ENCODE results near the gene MRPS18C. TPM values are rescaled to one million over a fixed set of nuclear protein-coding genes. Genes with fewer than 3 reads are reported as not detected.

The MRPS18C gene
- total RNA-seq, 2 donors from 2014 or later = 7.6 to 17.3 TPM

DNA sequence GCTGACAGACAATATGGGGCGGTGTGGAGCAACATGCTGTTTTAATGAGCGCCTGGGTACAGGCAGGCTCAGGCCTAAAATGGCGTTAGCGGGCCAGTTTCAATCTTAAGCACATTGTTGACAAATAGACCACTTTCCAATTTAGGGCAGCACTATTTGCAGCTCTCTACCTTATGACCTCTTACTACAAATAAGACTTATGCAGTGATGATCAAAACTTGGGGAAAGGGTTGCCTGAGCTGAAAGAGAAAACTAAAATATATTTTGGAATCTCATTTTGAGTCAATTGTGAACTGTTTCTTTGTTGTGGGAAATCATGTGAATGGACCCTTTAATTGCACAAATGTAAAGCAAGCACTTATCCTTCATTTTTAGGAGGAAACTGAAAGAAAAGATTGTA is 54.6 kb downstream of the MRPS18C start:
- no peak overlapping the region for H3K27ac ChIP-seq
- DNase-seq (ENCODE audit: low spot score) (no peak), ATAC-seq (ENCODE audit: insufficient number of reproducible peaks, low FRiP score, low read depth) (no peak)
- H3K9me3 ChIP-seq = no peaks in the 10 kb centered on the region
- TF ChIP-seq CTCF (IDR thresholded peaks at IDR 0.05) = no peak
- H3K27me3 ChIP-seq (replicated peaks; ENCODE audit: insufficient read depth) = no peaks in the 10 kb centered on the region
- no peaks in the 10 kb centered on the region for H3K36me3 ChIP-seq
- H3K4me3 ChIP-seq = no peak overlapping the region
- no peaks in the 10 kb centered on the region for H3K4me1 ChIP-seq (ENCODE audit: control insufficient read depth in 1 of 2, low read depth in 2 of 2)

Other genes with a start within 250 kb of the MRPS18C start
- 10 to 100 TPM in 1 of 2 donors, 1 to 10 TPM in 1; 3.4 to 10.5 TPM for gene COQ2, start 171.3 kb upstream of the MRPS18C start, total RNA-seq
- 1 to 10 TPM; 1.4 to 6.1 TPM for gene HPSE, start 121.2 kb upstream of the MRPS18C start, total RNA-seq
- 10 to 100 TPM; 11.6 to 19.6 TPM for gene HELQ, start 235 bp upstream of the MRPS18C start, total RNA-seq
- gene ABRAXAS1, start 29.0 kb downstream of the MRPS18C start, total RNA-seq = 10 to 100 TPM in 1 of 2 donors, 1 to 10 TPM in 1; 2.4 to 14.0 TPM
- gene GPAT3, start 80.0 kb downstream of the MRPS18C start, total RNA-seq = 1 to 10 TPM; 6.6 to 7.8 TPM